Measurements from ENCODE around the gene ADAMTS7.
"Not testable (repeated sequence)": the region's sequence is repeated elsewhere in the genome, so short reads cannot be mapped to it uniquely, and the experiment has no call there.

The ADAMTS7 gene

GRCh38 chr15:78831229-78832207 lies 20.3 kb upstream of the ADAMTS7 start:
- no peak for DNase-seq (ENCODE audit: low read depth)

- no peak for DNase-seq (ENCODE audit: low read depth)
These were observed 19.4 kb upstream of the ADAMTS7 start for GRCh38 chr15:78830514-78831228.

DNA sequence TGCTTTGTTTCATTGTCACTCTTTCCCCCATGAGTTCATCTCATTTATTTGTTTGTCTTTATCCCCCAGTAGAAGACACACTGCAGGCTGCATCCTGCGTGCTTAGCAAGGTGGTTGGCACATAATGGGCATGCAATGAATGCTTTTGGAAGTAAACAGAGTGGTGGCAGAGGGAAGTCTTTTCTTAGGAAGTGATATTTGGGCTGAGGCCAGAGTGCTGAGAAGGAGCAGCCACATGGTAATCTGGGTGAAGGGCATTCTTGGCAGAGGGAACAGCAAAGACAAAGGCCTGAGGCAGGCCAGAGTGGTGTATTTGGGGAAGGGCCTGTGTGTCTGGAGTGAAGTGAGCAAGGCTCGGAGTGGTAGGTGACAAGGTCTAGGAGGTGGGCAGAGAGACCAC lies 17.7 kb upstream of the ADAMTS7 start:
- no peak for DNase-seq (ENCODE audit: low read depth)

DNA sequence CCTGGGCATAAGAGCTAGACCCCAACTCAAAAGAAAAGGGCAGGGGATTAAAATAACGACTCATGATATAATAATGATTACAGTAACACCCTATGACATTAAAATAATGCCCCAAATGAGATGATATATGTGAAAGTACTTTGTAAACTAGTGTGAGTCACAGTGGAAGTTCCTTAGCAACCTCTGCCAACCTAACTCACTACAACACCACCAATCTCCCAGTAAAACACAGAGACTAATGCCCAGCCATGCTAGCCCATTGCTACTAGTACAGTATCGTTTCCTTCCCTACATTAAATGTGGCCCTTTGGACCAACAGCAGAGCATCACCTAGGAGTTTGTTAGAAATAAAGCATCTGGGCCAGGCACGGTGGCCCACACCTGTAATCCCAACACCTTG lies 11.2 kb upstream of the ADAMTS7 start:
- no peak for DNase-seq (ENCODE audit: low read depth)

- no peak for DNase-seq (ENCODE audit: low read depth)
These were observed 540 bp upstream of the ADAMTS7 start for GRCh38 chr15:78811825-78812183.

GRCh38 chr15:78810362-78811123 lies 721 bp downstream of the ADAMTS7 start:
- DNase-seq (ENCODE audit: low read depth) = no peak

- no peak for DNase-seq (ENCODE audit: low read depth)
These were observed 1.3 kb downstream of the ADAMTS7 start for GRCh38 chr15:78810003-78810361.

GRCh38 chr15:78808550-78808949 lies 2.7 kb downstream of the ADAMTS7 start:
- no peak for DNase-seq (ENCODE audit: low read depth)

DNA sequence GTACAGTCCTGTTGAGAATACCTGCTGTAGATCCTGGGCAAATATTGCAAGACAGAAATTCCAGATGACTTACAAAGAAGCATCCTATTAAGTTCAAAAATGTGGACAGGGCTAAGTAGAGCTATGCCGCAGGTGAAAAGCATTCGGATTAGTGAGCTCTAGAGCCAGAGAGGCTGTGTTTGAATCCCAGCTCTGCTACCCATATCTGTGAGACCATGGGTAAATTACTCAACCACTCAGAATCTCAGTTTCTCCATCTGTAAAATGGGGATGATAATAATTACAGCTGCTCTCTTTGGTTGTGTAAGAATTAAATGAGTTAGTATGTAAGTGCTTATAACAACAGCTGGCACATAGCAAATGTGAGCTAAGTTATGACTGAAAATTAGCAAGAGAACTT lies 3.9 kb downstream of the ADAMTS7 start:
- DNase-seq (ENCODE audit: low read depth) = no peak

GRCh38 chr15:78804391-78804792 lies 6.9 kb downstream of the ADAMTS7 start:
- DNase-seq (ENCODE audit: low read depth) = no peak

GRCh38 chr15:78800806-78801205 lies 10.5 kb downstream of the ADAMTS7 start:
- DNase-seq (ENCODE audit: low read depth) = no peak

DNA sequence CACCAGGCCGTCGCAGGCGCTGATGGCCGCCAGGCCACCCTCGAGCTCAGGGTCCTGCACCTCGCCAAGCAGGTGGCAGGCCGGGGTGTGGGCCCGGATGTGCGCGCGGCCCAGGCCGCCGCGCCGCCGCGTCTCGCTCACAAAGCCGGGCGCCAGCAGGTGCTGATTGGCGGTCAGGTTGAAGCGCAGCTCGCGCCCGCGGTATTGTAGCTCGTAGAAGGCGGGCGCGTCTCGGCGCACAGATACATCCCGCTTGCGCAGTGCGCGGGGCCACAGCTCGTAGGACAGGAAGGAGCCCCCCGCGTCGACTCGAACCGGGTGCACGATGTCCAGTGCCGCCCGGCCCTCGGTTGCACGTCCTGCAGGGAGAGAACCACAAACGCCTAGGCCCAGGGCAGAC lies 11.1 kb downstream of the ADAMTS7 start:
- no peak for DNase-seq (ENCODE audit: low read depth)

DNA sequence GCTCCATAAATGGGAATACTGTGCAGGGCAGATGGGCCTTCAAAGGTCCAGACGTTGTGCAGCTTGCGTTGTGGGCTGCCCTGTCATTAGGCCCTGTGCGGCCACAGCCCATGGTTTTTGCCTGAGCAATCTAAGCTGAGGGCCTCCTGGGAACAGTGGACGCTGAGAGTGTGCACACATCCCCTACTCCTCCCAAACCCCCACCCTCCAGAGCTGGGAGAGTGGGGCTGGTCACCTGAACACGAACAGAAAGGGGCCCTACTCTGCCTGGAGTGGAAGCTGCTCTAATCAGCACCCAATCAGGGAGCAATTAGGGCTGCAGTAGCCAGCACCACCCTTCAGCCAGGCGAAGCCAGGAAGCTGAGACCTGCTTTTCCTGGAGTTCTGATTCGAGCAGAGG lies 12.2 kb downstream of the ADAMTS7 start:
- not testable (repeated sequence) for DNase-seq (ENCODE audit: low read depth)

- DNase-seq (ENCODE audit: low read depth) = peak; percentile 11
These were observed 12.9 kb downstream of the ADAMTS7 start for GRCh38 chr15:78798355-78798754.

DNA sequence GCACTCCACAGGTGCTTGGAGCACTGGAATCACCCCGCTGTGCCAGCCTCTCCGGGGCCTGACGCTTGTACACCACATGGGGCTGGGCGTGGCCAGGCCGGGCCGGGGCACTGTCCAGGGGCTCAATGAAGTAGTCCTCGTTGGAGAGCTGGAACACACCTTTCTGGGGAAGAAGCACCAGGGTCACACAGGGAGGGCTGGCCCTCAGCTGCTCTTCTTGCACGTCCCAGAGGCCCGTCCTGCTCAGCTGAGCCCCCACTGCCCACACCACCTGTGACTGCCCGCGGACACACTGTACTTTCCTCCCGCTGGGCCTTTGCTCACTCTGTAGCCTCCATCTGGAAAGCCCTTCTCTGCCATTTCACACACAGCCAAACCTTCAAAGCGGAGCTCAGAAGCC lies 13.3 kb downstream of the ADAMTS7 start:
- no peak for DNase-seq (ENCODE audit: low read depth)

DNA sequence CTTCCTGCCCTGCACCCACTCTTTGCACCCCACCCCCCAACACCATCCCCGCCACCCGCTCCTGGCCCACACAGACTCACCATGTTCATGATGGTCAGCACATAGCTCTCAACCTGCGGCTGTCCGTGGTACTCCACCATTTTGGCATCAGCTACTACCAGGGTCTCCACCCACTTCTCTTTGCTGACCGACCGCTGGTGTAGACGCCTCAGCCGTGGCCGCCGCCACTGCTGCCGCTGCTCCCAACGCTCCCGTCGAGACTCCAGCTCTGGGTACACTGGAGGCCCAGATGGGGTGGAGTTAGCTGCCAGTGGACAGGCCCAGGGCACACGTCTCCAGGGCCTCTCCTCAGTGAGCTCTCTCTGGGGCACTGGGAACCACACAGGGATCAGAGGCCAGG lies 14.8 kb downstream of the ADAMTS7 start:
- DNase-seq (ENCODE audit: low read depth) = no peak

- no peak for DNase-seq (ENCODE audit: low read depth)
These were observed 16.2 kb downstream of the ADAMTS7 start for GRCh38 chr15:78795043-78795442.

- DNase-seq (ENCODE audit: low read depth) = not testable (repeated sequence)
These were observed 16.8 kb downstream of the ADAMTS7 start for GRCh38 chr15:78794446-78794845.

GRCh38 chr15:78791357-78791756 lies 19.9 kb downstream of the ADAMTS7 start:
- DNase-seq (ENCODE audit: low read depth) = no peak

DNA sequence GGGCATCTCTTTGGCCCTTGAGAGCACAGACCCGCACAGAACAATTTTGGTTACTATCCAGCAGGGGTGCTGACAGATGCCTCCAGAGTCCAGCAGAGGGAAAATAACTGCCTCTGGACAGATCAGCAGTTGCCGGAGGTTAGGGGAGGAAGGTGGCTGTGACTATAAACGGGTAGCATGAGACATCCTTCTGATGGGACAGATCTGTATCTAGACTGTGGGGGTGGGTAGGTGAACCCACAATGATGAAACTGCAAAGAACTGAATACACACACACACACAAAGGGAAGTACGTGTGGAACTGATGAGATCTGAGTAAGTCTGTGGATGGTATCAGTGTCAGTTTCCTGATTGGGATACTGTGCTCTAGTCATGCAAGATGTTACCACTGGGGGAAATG lies 21.2 kb downstream of the ADAMTS7 start:
- no peak for DNase-seq (ENCODE audit: low read depth)

DNA sequence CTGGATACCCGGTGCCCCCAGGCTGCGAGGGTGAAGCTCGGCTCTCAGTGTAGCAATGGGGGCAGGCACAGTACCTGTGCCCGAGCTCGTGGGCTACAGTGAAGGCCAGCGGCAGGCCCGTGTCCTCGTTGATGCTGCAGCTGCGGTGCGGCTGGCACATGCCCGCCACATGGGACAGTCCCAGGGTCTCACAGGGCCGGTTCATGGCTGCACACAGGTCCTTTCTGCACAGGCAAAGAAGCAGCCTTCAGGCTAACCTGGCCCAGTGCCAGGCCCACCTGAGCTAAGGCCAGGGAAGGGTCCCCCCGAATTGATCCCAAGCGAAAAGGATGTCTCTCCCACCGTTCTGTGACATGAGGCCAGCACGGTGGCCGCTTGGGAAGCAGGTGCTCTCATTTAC lies 21.6 kb downstream of the ADAMTS7 start:
- no peak for DNase-seq (ENCODE audit: low read depth)

DNA sequence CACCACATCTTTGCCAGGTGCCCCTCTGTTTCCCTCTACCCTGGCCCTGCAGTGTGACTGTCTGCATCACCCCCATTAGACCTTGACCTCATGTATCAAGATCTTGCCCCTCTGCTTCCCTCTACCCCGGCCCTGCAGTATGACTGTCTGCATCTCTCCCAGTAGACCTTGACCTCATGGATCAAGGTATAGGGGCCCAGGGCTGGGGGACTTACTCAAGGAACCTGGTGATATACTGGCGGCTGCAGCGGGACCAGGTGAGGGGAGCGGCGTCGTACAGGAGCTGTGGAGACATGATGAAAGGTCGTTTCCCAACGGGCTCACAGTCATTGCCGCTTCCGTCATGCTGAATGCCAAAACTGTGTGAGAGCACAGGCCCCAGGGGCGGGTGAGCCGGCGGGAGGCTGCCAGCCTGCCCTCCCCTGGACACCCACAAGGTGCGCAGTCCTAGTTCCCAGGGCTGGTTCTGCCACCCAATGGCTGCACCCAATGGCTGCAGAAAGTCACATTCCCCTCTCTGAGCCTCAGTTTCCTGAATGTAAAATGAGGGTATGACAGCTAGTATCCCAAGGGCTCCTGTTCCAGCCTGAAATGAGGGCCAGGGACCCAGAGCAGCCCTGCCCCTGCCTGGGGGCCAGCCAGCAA lies 23.1 kb downstream of the ADAMTS7 start:
- DNase-seq (ENCODE audit: low read depth) = no peak
